IMR-90 (cell line): ENCODE data around the gene TRAPPC12. TPM values are rescaled to one million over a fixed set of nuclear protein-coding genes. Genes with fewer than 3 reads are reported as not detected.

ENCODE experiments used
- ATAC-seq: fragments of 200-7000 bp; cut with Tn5 transposase; 2 replicates; pipeline ENCODE4 v1.9.1; 2020; ENCODE audit warnings: low read depth, mild to moderate bottlenecking, moderate library complexity
- BruUV-seq: library from RNA; stranded (reverse); fragments of 400-500 nt; replicated peaks from 2 replicates; lab custom pipeline; 2021; lab: Mats Ljungman, UMichigan
- CTCF ChIA-PET: fragments of 300-600 bp; formaldehyde crosslinking; extraction: SDS; loops from one replicate; lab custom pipeline; 2021; ENCODE audit warnings: antibody characterized with exemption; lab: Yijun Ruan, JAX
- POLR2A ChIA-PET: fragments of 300-600 bp; sonication (Branson Sonifier 250); formaldehyde crosslinking; loops from one replicate; lab custom pipeline; 2022; ENCODE audit warnings: antibody characterized with exemption; ENCODE audit not compliant: unreplicated experiment; lab: Charles Lee
- DNase-seq: peaks from one replicate; pipeline ENCODE4 v3.0.0; 2013
- H2AFZ ChIP-seq: replicated peaks from 2 replicates; pipeline ENCODE3; 2013; ENCODE audit warnings: low read length, mild to moderate bottlenecking; ENCODE audit not compliant: poor library complexity
- H2AK5ac ChIP-seq: 2 replicates; pipeline ENCODE4 v1.6.1; 2013; ENCODE audit warnings: low read depth, low read length, inconsistent platforms
- H2AK9ac ChIP-seq: replicated peaks from 2 replicates; pipeline ENCODE3; 2013; ENCODE audit warnings: mild to moderate bottlenecking, low read depth, low read length, moderate library complexity; ENCODE audit not compliant: poor library complexity
- H2BK120ac ChIP-seq: 2 replicates; pipeline ENCODE4 v1.6.1; 2013; ENCODE audit warnings: low read depth, low read length, inconsistent platforms
- H2BK15ac ChIP-seq: 3 replicates; pipeline ENCODE4 v1.6.1; 2013; ENCODE audit warnings: low read depth, low read length, inconsistent platforms
- H2BK20ac ChIP-seq: 2 replicates; pipeline ENCODE4 v1.6.1; 2013; ENCODE audit warnings: low read depth, mild to moderate bottlenecking, inconsistent platforms, low read length, moderate library complexity
- H2BK5ac ChIP-seq: 2 replicates; pipeline ENCODE4 v1.6.1; 2013; ENCODE audit warnings: mild to moderate bottlenecking, low read depth, low read length, inconsistent platforms; ENCODE audit not compliant: poor library complexity, severe bottlenecking
- H3K14ac ChIP-seq: replicated peaks from 2 replicates; pipeline ENCODE4 v1.6.1; 2013; ENCODE audit warnings: low read depth, low read length, inconsistent platforms
- H3K18ac ChIP-seq: 2 replicates; pipeline ENCODE4 v1.6.1; 2013; ENCODE audit warnings: low read depth, low read length, control low read depth
- H3K23ac ChIP-seq: 2 replicates; pipeline ENCODE4 v1.6.1; 2013; ENCODE audit warnings: low read depth, low read length, inconsistent platforms
- H3K27ac ChIP-seq: 2 replicates; pipeline ENCODE4 v1.5.1; 2013; ENCODE audit warnings: mild to moderate bottlenecking, control low read depth, low read length; ENCODE audit not compliant: insufficient read depth
- H3K27me3 ChIP-seq: 2 replicates; pipeline ENCODE4 v1.6.1; 2013; ENCODE audit warnings: low read length; ENCODE audit not compliant: control insufficient read depth, insufficient read depth
- H3K36me3 ChIP-seq: 2 replicates; pipeline ENCODE4 v1.6.1; 2013; ENCODE audit warnings: low read length, mixed read lengths; ENCODE audit not compliant: control insufficient read depth, insufficient read depth
- H3K4ac ChIP-seq: 2 replicates; pipeline ENCODE4 v1.6.1; 2013; ENCODE audit warnings: low read depth, low read length, inconsistent platforms
- H3K4me1 ChIP-seq: 2 replicates; pipeline ENCODE4 v1.6.1; 2013; ENCODE audit warnings: low read length, mixed read lengths; ENCODE audit not compliant: control insufficient read depth, insufficient read depth
- H3K4me2 ChIP-seq: 2 replicates; pipeline ENCODE4 v1.6.1; 2013; ENCODE audit warnings: low read depth, mild to moderate bottlenecking, control low read depth, low read length, moderate library complexity
- H3K4me3 ChIP-seq: 2 replicates; pipeline ENCODE4 v1.5.1; 2013; ENCODE audit warnings: low read depth, mild to moderate bottlenecking, control low read depth, low read length, moderate library complexity; ENCODE audit not compliant: insufficient read depth
- H3K56ac ChIP-seq: 2 replicates; pipeline ENCODE4 v1.6.1; 2013; ENCODE audit warnings: low read length, inconsistent platforms; ENCODE audit not compliant: insufficient read depth; ENCODE audit errors: extremely low read depth
- H3K79me1 ChIP-seq, 2 experiments: 2 replicates each; pipeline ENCODE4 v1.6.1; 2013; ENCODE audit warnings: low read length in 2 of 2, inconsistent platforms in 1 of 2, low read depth in 1 of 2
- H3K9ac ChIP-seq: 2 replicates; pipeline ENCODE4 v1.6.1; 2013; ENCODE audit warnings: low read depth, low read length, control low read depth
- H3K9me1 ChIP-seq: 2 replicates; pipeline ENCODE4 v1.6.1; 2013; ENCODE audit warnings: low read length, inconsistent platforms; ENCODE audit not compliant: insufficient read depth
- H3K9me3 ChIP-seq: 2 replicates; pipeline ENCODE4 v1.6.1; 2013; ENCODE audit warnings: low read length; ENCODE audit not compliant: control insufficient read depth, insufficient read depth
- H4K20me1 ChIP-seq: 2 replicates; pipeline ENCODE4 v1.6.1; 2013; ENCODE audit warnings: low read length, inconsistent platforms; ENCODE audit not compliant: insufficient read depth
- H4K5ac ChIP-seq: 2 replicates; pipeline ENCODE4 v1.6.1; 2013; ENCODE audit warnings: mild to moderate bottlenecking, low read depth, low read length, control low read depth
- H4K8ac ChIP-seq, 2 experiments: 2 replicates each; pipeline ENCODE4 v1.6.1; 2013; ENCODE audit warnings: low read depth in 2 of 2, low read length in 2 of 2, control low read depth in 1 of 2, inconsistent platforms in 1 of 2
- H4K91ac ChIP-seq: 2 replicates; pipeline ENCODE4 v1.6.1; 2013; ENCODE audit warnings: low read depth, low read length, inconsistent platforms; ENCODE audit not compliant: insufficient read depth
- BHLHE40 ChIP-seq: fragments of 150-350 bp; IDR thresholded peaks from 2 replicates; pipeline ENCODE4 v1.6.1; 2016; ENCODE audit warnings: mild to moderate bottlenecking, low read depth, low read length
- CEBPB ChIP-seq: IDR thresholded peaks from 2 replicates; pipeline ENCODE4 v1.6.1; 2012; ENCODE audit warnings: low read depth, low read length, improper control_type of control experiment
- CHD1 ChIP-seq: IDR thresholded peaks from 2 replicates; pipeline ENCODE4 v1.6.1; 2012; ENCODE audit warnings: low read depth, low read length, improper control_type of control experiment
- CTCF ChIP-seq: conservative IDR thresholded peaks from 2 replicates; pipeline ENCODE4 v1.5.1; 2012; ENCODE audit warnings: mild to moderate bottlenecking, low read depth, low read length, improper control_type of control experiment
- MAFK ChIP-seq: IDR thresholded peaks from 2 replicates; pipeline ENCODE4 v1.6.1; 2012; ENCODE audit warnings: low read depth, low read length, improper control_type of control experiment
- MXI1 ChIP-seq: IDR thresholded peaks from 2 replicates; pipeline ENCODE4 v1.6.1; 2012; ENCODE audit warnings: low read depth, mild to moderate bottlenecking, low read length, moderate library complexity, borderline replicate concordance
- NFE2L2 ChIP-seq: fragments of 150-350 bp; IDR thresholded peaks from 2 replicates; pipeline ENCODE4 v1.6.1; 2016; ENCODE audit warnings: low read depth, mild to moderate bottlenecking, low read length
- POLR2A ChIP-seq: IDR thresholded peaks from 2 replicates; pipeline ENCODE4 v1.6.1; 2012; ENCODE audit warnings: mild to moderate bottlenecking, low read depth, low read length
- RAD21 ChIP-seq: IDR thresholded peaks from 2 replicates; pipeline ENCODE4 v1.6.1; 2012; ENCODE audit warnings: low read length, improper control_type of control experiment
- SMC3 ChIP-seq: fragments of 150-350 bp; IDR thresholded peaks from 2 replicates; pipeline ENCODE4 v1.6.1; 2016; ENCODE audit warnings: low read depth, mild to moderate bottlenecking, antibody characterized with exemption, low read length, moderate library complexity
- USF2 ChIP-seq: fragments of 150-350 bp; IDR thresholded peaks from 2 replicates; pipeline ENCODE4 v1.6.1; 2017; ENCODE audit warnings: mild to moderate bottlenecking, antibody characterized with exemption, low read length, low read depth
- WGBS, 2 experiments: methylation state at CpG; one replicate each; pipeline versions ENCODE4 v1.1.5 to v1.1.7; 2013; ENCODE audit warnings: missing lambda C conversion rate in 2 of 2; ENCODE audit not compliant: insufficient read length in 1 of 2; ENCODE audit errors: extremely low coverage in 2 of 2; 5-methylcytosine and 5-hydroxymethylcytosine counted together
- dilution Hi-C: fragments of 300-500 bp; cut with HindIII; formaldehyde crosslinking; loops from one replicate; pipeline ENCODE4 v1.14.3; 2018; ENCODE audit warnings: low sequenced_read_pairs; ENCODE audit not compliant: unreplicated experiment
- in situ Hi-C: fragments of 300-500 bp; cut with MboI; formaldehyde crosslinking; loops from 3 replicates; pipeline ENCODE4 v1.14.3; 2019; ENCODE audit warnings: low sequenced_read_pairs, inconsistent platforms, mixed read lengths
- intact Hi-C: fragments of 100-400 bp; cut with micrococcal nuclease; formaldehyde crosslinking; loops from 2 replicates; pipeline ENCODE4 v1.10.0; 2022
- polyA plus RNA-seq, 3 experiments: library from polyadenylated mRNA; depleted of rRNA; stranded (reverse); fragments of >200 nt; gene quantifications; 2 replicates each; pipeline ENCODE4 v1.2.3, GENCODE V29; 2012; ENCODE audit warnings: low replicate concordance in 1 of 3
- total RNA-seq: library from RNA; depleted of rRNA; stranded (reverse); fragments of >200 nt; gene quantifications from 2 replicates; pipeline ENCODE4 v1.2.3, GENCODE V29; 2012

Gene TRAPPC12
- total and polyA plus RNA-seq, 2 of the 4 experiments (the other 2 are of a cell fraction) = 25.8 to 69.9 TPM

GRCh38 chr2:3472296-3472695 lies 92.8 kb downstream of the TRAPPC12 start:
- WGBS, 2 experiments = no CpG with 5 or more reads among the region's 10 CpGs
- H3K36me3 ChIP-seq = peaks cover 46% of the 10 kb centered on the region
- in situ Hi-C loops = no loop called here

More at GRCh38 chr2:3472296-3472695, 92.8 kb downstream of the TRAPPC12 start:
- Histone ChIP-seq H4K8ac (no peak overlapping the region), H3K23ac (no peak overlapping the region), H3K14ac (no peak overlapping the region), H3K9ac (no peak overlapping the region), H3K4ac (no peak overlapping the region), H3K9me1 (peaks cover 28% of the 10 kb centered on the region), H4K5ac (no peak overlapping the region), H2BK15ac (no peak overlapping the region), H2BK20ac (no peak overlapping the region), H3K27me3 (no peaks in the 10 kb centered on the region), H2AFZ (no peak overlapping the region), H3K56ac (no peak overlapping the region), H3K4me3 (no peak overlapping the region), H3K79me1 (peaks cover 8 to 42% of the 10 kb centered on the region in 2 experiments; a peak in 3 of 4 replicates), H4K20me1 (no peaks in the 10 kb centered on the region), H2BK120ac (no peak overlapping the region), H2AK5ac (0 out of 2 replicates have a peak overlapping the region, but pooled peaks have one; percentile 8), H2BK5ac (no peak overlapping the region), H2AK9ac (no peak overlapping the region), H3K9me3 (no peaks in the 10 kb centered on the region), H3K18ac (no peak overlapping the region), H3K27ac (no peak overlapping the region), H3K4me2 (no peak overlapping the region), H4K91ac (no peak overlapping the region), H3K4me1 (peaks cover 22% of the 10 kb centered on the region)
- intact Hi-C loops (no loop called here), dilution Hi-C loops (no loop called here)
- TF ChIP-seq CTCF (no peak), BHLHE40 (no peak), SMC3 (no peak), RAD21 (no peak), MAFK (no peak), CHD1 (no peak), MXI1 (no peak), POLR2A (no peak), CEBPB (no peak), USF2 (no peak), NFE2L2 (no peak)
- no TSS peak for BruUV-seq
- DNase-seq (no peak), ATAC-seq (no peak)
- ChIA-PET POLR2A (no interaction called here), CTCF (no interaction called here)
